HUES6 (cell line): ENCODE results near the gene ZNF814.
"Not testable (repeated sequence)": the region's sequence is repeated elsewhere in the genome, so short reads cannot be mapped to it uniquely, and the experiment has no call there.

Source experiments
- H3K27ac ChIP-seq: 2 replicates; pipeline ENCODE4 v1.7.0; 2013; ENCODE audit warnings: low read depth, mild to moderate bottlenecking, low read length, inconsistent platforms
- H3K27me3 ChIP-seq: 2 replicates; pipeline ENCODE4 v1.6.1; 2013; ENCODE audit warnings: low read length; ENCODE audit not compliant: control insufficient read depth, insufficient read depth
- H3K36me3 ChIP-seq: 2 replicates; pipeline ENCODE4 v1.6.1; 2013; ENCODE audit warnings: low read length; ENCODE audit not compliant: control insufficient read depth, insufficient read depth
- H3K4me1 ChIP-seq: 2 replicates; pipeline ENCODE4 v1.6.1; 2013; ENCODE audit warnings: low read length; ENCODE audit not compliant: control insufficient read depth, insufficient read depth
- H3K4me3 ChIP-seq: 2 replicates; pipeline ENCODE4 v1.5.1; 2013; ENCODE audit warnings: low read depth, low read length
- H3K9ac ChIP-seq: one replicate; pipeline ENCODE4 v1.6.1; 2013; ENCODE audit warnings: mild to moderate bottlenecking, low read length
- H3K9me3 ChIP-seq: 2 replicates; pipeline ENCODE4 v1.6.1; 2013; ENCODE audit warnings: low read depth, low read length; ENCODE audit not compliant: control insufficient read depth, insufficient read depth

ZNF814 gene

DNA sequence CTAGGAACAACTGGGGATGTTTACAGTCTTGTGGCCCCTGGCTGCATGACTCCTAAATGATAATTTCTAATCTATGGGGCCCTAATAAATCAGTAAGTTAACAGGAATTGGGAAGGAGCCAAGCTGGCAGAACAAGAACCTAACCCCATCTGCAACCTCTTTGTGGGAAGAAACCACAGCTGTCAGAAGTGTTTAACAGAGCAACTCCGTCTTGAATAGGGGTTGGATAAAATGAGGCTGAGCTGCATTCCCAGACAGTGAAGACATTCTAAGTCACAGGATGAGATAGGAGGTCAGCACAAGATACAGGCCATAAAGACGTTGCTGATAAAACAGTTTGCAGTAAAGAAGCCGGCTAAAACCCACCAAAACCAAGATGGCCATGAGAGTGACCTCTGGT, 1.9 kb upstream of the ZNF814 start:
- not testable (repeated sequence) for H3K27me3 ChIP-seq, H3K27ac ChIP-seq, H3K36me3 ChIP-seq, H3K9ac ChIP-seq, H3K4me3 ChIP-seq, H3K9me3 ChIP-seq
- peaks cover 12% of the 10 kb centered on the region; the same call in 1 of the 2 replicates for H3K4me1 ChIP-seq

DNA sequence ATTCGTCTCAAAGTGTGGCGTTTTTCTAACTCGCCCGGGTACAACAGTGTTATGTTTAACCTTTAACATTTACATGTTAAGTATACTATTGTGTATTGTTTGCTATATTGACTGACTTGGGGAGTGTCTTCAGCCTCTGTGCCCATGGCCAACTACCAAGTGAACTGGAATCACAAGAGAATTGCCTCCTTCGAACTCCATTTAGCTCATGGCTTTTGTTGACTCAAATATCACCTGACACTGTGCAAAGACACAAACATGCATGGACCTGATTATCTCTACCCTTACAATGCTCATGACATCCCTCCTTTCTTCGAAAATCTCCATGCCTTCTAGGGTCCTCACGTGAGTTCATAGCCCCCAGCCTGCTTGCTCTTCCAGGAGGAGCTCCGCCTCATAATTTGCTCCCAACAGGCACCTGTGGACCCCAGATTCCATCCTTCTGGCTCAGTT, 704 bp downstream of the ZNF814 start:
- Histone ChIP-seq H3K36me3 (peaks cover 32% of the 10 kb centered on the region), H3K27ac (peak overlapping the region; percentile 92), H3K9ac (peak overlapping the region; percentile 93), H3K4me3 (peak overlapping the region; percentile 94), H3K4me1 (peaks cover 12% of the 10 kb centered on the region; the same call in 1 of the 2 replicates), H3K27me3 (no peaks in the 10 kb centered on the region), H3K9me3 (peaks cover 18% of the 10 kb centered on the region; the same call in 1 of the 2 replicates)

DNA sequence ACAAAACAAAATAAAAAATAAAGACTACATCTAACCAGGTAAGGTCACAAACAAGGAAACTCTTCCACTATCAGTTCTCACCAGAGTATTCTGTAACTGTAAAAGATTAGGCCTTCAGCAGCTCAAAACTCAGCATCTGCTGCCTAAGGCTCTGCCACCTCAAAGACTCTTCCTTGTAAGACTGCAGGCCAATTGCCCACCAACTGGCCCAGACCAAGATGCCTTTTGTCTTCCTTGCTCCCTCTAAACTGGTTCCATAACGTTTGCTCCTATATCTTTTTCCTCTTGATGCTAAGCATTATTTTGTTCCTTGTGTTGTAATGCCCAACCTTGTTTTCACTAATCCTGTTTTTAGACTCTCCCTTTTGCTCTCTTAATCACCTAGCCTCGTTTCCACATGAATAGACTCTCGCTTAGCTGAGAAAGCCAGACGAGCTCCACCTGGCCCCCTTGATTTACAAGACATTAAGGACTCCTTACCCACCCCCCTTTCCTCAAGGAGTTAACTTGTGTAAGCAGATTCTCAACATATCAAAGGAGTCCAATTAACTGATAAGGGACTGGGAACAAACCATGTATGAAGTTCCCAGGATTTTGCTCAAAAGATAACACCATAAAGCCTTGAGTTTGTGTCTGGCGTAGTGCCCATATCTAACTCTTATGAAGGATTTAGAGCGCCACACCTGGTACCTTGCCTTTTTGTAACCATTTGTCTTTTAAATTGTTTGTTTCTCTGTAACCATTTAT, 1.5 kb downstream of the ZNF814 start:
- H3K27me3 ChIP-seq = no peaks in the 10 kb centered on the region
- H3K36me3 ChIP-seq = peaks cover 40% of the 10 kb centered on the region
- H3K27ac ChIP-seq = peak overlapping the region; percentile 92
- peaks cover 18% of the 10 kb centered on the region; the same call in 1 of the 2 replicates for H3K9me3 ChIP-seq
- H3K4me3 ChIP-seq = peak overlapping the region; percentile 94
- H3K4me1 ChIP-seq = peaks cover 7% of the 10 kb centered on the region; the same call in 1 of the 2 replicates
- peak overlapping the region; percentile 93 for H3K9ac ChIP-seq

DNA sequence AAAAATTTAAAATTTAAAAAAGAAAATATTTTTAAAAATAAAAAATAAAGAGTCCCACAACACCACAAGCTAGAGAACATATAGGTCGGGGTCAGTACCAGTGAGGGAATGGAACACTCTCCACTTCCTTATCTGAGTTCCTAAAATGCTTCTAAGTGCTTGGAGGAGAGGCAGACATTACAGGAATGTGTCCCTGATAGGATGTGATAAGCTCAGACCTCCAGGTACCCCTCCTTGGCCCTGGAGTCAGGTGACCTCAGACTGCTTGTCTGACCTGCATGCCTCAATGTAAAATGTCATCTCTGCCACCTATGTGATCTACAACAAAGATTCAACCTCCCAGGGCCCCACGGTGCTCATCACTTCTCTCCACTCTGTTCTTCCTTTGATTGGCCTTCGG, 2.8 kb downstream of the ZNF814 start:
- Histone ChIP-seq H3K4me1 (peaks cover 7% of the 10 kb centered on the region; the same call in 1 of the 2 replicates), H3K27ac (peak overlapping the region; percentile 62; the same call in 1 of the 2 replicates), H3K4me3 (peak overlapping the region; percentile 94), H3K9me3 (peaks cover 18% of the 10 kb centered on the region; the same call in 1 of the 2 replicates), H3K36me3 (peaks cover 40% of the 10 kb centered on the region), H3K9ac (no peak overlapping the region), H3K27me3 (no peaks in the 10 kb centered on the region)

DNA sequence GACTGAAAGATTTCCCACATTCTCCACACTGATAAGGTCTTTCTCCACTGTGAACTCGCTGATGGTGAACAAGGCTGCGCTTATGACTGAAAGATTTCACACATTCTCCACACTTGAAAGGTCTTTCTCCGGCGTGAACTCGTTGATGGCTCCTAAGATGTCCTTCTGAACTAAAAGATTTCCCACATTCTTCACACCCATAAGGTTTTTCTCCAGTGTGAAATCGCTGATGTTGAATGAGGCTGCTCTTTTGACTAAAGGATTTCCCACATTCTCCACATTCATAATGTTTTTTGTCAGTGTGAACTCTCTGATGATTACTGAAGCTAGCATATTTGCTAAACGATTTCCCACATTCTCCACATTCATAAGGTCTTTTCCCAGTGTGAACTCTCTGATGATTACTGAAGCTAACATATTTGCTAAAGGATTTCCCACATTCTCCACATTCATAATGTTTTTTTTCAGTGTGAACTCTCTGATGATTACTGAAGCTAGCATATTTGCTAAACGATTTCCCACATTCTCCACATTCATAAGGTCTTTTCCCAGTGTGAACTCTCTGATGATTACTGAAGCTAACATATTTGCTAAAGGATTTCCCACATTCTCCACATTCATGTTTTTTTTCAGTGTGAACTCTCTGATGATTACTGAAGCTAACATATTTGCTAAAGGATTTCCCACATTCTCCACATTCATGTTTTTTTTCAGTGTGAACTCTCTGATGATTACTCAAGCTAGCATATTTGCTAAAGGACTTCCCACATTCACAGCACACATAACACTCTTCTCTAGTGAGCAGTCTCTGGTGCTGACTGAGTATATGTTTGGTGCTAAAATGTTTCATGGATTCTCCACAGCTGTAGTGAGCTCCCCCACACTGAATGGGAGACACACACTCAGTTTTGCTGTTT, 14.7 kb downstream of the ZNF814 start:
- peaks cover 95% of the 10 kb centered on the region for H3K36me3 ChIP-seq
- H3K27me3 ChIP-seq, H3K9ac ChIP-seq, H3K27ac ChIP-seq, H3K4me3 ChIP-seq, H3K4me1 ChIP-seq: not testable (repeated sequence)
- peaks cover 82% of the 10 kb centered on the region for H3K9me3 ChIP-seq

DNA sequence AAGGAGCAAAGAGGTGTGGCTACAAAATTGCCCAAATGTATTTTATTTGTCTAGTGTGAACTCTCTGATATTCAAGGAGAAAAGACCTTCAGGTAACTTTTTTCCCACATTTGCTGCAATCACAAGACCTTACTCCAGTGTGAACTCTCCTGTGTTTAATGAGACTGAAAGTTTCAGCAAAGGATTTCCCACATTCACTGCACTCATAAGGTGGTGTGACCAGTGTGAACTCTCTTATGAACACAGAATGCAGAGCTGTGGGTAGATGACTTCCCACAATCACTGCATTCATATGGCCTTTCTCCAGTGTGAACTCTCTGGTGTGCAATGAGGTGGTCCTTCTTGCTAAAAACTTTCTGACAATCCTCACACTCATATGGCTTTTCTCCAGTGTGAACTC, 16.4 kb downstream of the ZNF814 start:
- no peaks in the 10 kb centered on the region for H3K27me3 ChIP-seq
- peaks cover 92% of the 10 kb centered on the region for H3K36me3 ChIP-seq
- no peaks in the 10 kb centered on the region for H3K4me1 ChIP-seq
- H3K9ac ChIP-seq = no peak overlapping the region
- peaks cover 74% of the 10 kb centered on the region for H3K9me3 ChIP-seq
- H3K4me3 ChIP-seq = no peak overlapping the region
- no peak overlapping the region for H3K27ac ChIP-seq

DNA sequence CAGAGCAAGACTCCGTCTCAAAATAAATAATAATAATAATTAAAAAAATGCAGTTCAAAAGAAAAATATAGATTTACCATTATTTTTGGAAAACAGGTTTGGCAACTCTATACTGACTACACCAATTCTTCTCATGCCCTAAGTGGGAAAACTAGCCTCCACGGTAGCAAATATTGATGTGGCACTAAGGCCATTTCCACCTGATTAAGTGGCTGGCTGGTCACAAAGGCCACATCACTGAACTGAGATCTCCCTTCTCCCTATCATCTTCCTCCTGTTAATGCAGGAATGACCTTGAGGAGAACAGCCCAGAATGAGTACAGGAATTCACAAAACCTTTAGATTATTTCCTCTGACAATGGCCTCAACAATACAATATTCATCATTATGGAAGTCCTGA, 18.6 kb downstream of the ZNF814 start:
- H3K9me3 ChIP-seq = peaks cover 55% of the 10 kb centered on the region
- H3K36me3 ChIP-seq = peaks cover 90% of the 10 kb centered on the region

DNA sequence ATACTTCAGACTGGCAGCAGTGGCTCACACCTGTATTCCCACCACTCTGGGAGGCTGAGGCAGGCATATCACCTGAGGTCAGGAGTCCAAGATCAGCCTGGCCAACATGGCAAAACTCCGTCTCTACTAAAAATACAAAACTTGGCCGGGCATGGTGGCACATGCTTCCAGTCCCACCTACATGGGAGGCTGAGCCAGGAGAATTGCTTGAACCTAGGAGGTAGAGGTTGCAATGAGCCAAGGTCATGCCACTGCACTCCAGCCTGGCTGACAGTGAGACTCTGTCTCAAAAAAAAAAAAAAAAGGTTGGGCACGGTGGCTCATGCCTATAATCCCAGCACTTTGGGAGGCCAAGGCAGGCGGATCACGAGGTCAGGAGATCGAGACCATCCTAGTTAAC, 19.2 kb downstream of the ZNF814 start:
- H3K27me3 ChIP-seq, H3K9ac ChIP-seq, H3K4me1 ChIP-seq, H3K4me3 ChIP-seq, H3K27ac ChIP-seq: not testable (repeated sequence)
- peaks cover 51% of the 10 kb centered on the region for H3K9me3 ChIP-seq
- peaks cover 92% of the 10 kb centered on the region for H3K36me3 ChIP-seq

More for the DNA sequence above, 18.6 kb downstream of the ZNF814 start:
- Histone ChIP-seq H3K9ac (no peak overlapping the region), H3K4me1 (no peaks in the 10 kb centered on the region), H3K27ac (no peak overlapping the region), H3K4me3 (no peak overlapping the region), H3K27me3 (no peaks in the 10 kb centered on the region)

DNA sequence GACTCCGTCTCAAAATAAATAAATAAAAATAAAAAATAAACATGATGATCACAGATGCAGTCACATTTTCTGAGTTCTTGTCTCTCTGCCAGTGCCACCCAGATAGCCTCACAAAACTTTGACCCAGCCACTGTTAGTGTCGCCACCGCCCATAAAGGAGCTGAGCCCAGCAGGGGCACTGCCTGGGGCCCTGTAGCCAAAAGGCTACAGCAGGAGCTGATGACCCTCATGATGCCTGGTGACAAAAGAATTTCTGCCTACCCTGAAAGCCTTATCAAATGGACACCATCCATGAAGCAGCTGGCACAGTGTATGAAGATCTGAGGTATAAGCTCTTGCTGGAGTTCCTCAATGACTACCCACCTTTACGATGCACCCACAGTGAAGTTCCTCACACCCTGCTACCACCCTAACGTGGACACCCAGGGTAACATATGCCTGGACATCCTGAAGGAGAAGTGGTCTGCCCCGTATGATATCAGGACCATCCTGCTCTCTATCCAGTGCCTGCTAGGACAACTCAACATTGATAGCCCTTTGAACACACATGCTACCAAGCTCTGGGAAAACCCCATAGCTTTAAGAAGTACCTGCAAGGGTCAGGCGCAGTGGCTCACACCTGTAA, 20.9 kb downstream of the ZNF814 start:
- H3K4me1 ChIP-seq = no peaks in the 10 kb centered on the region
- peaks cover 35% of the 10 kb centered on the region for H3K9me3 ChIP-seq
- H3K36me3 ChIP-seq = peaks cover 87% of the 10 kb centered on the region
- no peak overlapping the region for H3K27ac ChIP-seq
- no peak overlapping the region for H3K4me3 ChIP-seq
- no peaks in the 10 kb centered on the region for H3K27me3 ChIP-seq
- H3K9ac ChIP-seq = no peak overlapping the region

DNA sequence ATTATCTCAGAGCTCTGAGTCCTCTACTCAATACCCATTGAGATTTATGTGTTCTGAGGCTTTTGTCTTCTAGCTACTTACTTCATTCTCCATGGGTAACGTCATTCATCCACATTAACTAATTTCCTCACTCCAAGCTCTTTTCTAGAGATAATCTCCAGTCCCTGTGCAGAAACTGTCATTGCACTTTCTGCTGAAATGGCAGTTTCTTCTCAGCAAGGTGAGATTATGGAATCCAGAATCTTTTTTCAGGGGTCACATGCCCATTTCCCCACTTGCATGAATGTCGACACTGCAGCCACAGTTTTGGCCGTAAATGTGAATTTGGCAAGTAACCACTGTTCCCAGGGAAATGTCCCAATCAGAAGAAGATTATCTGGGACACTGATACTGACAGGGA, 26.5 kb downstream of the ZNF814 start:
- H3K27me3 ChIP-seq, H3K9me3 ChIP-seq, H3K9ac ChIP-seq: not testable (repeated sequence)

More for the DNA sequence above, 26.5 kb downstream of the ZNF814 start:
- H3K4me3 ChIP-seq, H3K27ac ChIP-seq, H3K4me1 ChIP-seq: not testable (repeated sequence)
- peaks cover 88% of the 10 kb centered on the region for H3K36me3 ChIP-seq
